GM18909 (cell line): ENCODE measurements around the gene POC1B.

ENCODE experiments used
- ATAC-seq: cut with Tn5 transposase; IDR thresholded peaks from one replicate; pipeline ENCODE4 v1.9.1; 2021; ENCODE audit warnings: mild to moderate bottlenecking; ENCODE audit not compliant: unreplicated experiment, poor library complexity

The POC1B gene

DNA sequence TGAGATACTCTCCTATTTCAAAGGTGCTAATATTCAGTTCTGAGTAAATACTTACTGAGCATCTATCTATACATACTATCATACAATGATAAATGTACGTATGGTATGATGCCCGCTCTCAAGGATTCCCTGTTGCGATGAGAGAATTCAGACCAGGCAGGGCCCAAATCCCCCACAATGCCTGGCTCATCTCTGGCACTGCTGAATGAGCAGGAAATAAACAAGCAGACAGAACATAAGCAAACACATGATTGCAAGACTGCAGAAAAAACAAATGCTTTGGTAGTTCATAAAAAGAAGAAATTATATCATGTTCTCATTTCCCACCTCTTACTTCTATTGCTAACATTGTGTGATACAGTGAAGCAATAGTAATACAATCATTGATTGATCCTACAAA is 96.3 kb downstream of the POC1B start:
- ATAC-seq = no peak

GRCh38 chr12:89427508-89428156 is 98.2 kb downstream of the POC1B start:
- peak; percentile 97 for ATAC-seq

- ATAC-seq = no peak
Observed at GRCh38 chr12:89424846-89425245, 101.0 kb downstream of the POC1B start.

DNA sequence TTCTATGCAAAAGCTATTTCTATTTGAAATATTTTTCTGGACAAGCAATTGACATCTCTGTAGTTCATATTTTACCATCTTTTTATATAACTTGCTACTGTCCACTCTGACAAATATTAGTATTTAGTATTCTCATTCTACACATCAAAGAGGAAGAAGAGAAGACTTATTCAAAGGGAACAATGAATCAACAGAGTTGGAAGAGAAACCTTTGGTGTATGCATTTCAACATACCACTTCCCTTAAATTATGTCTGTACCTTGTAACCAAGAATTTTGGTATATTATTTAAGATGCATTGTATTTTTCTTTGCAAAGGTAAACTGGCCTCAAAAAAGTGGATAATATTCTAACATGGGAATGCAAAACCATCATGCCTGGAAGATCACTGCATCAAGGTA is 101.5 kb downstream of the POC1B start:
- ATAC-seq = no peak

- ATAC-seq = no peak
Observed at GRCh38 chr12:89421092-89421835, 104.6 kb downstream of the POC1B start.

DNA sequence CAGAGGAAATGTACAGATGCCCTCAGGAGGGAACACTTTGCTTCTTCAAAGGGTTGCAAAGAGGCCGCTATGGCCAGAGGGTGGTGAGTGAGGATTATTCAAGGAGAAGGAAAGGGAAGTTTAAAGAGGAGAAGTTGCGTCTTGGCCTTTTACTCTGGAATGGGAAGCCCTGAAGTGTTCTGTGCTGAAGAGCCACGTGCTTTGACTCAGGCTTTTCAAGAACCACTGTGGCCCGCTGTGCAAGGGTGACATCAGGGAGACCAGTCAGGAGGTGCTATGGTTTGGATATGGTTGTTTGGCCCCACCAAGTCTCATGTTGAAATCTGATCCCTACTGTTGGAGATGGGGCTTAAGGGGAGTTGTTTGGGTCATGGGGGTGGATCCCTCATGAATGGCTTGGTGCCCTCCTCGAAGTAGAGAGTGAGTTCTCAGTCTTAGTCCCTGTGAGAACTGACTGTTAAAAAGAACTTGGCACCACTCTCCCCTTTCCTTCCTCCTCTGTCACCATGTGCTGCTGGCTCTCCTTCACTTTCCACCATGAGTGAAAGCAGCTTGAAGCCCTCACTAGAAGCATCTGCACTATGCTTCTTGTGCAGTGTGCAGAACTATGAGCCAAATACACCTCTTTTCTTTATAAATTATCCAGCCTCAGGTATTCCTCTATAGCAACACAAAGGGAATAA is 107.5 kb downstream of the POC1B start:
- ATAC-seq = no peak

DNA sequence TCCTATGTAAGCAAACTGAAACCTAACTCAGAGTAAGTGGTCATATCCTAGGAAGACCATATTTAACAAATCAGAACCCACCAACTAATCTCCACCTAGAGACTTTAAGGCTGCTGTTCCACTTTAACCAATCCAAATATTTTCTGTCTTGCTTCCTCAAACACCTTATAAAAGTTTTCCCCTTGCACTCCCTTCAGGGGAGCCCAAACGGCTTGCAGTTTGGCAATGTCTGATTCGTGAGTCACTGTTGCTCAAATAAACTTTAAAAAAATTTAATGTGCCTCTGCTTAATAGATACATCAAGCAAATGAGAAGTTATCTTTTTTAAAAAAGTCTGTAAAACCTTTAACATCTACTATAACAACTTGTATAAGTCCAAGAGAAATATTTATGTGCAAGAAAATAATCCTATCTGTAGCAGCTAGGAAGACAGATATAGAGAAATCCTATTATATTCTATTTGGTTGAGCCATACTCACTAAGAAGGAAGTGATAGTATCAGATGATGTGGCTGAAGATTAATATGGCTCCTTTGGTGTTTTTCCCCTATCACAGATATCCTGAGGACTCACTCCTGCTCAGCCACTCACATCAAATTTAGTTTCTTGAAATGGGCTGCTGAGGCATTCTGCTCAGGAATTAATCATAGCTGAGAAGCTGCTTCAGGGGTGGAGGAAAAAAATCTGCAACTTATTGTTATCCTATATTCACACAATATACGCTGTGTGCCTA is 108.4 kb downstream of the POC1B start:
- no peak for ATAC-seq

DNA sequence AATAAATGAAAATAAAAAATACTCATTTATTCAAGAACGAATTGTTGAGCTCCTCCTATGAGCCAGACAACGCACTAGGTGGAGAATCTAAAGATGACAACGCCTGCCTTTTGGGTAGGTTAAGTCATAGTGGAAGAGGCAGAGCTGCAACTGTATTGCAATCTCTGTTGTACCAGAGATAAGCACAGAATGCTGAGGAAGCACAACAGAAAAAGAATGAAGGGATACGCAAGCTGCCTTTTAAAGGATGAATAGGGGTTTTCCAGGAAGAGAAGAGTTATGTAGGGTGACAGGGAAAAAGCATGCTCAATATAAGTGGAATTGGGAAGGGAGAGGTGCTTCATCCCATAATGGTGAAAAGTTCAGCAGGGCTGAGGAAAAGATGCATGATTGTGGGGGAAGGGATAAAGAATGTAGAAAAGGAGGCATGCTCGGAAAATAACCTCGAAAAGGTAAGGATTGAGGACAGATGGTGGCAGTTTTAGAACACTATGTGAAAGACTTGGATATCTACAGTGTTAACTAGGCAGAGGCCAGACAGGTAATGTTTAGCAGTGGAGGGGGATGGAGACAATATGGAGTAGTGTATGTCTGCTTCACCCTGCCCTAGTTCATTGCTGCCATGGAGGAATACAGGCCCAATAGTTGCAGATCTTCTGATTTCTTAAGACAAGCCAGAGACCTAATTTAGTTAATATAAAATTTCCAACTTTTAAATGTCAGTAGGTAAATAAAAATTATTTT is 109.6 kb downstream of the POC1B start:
- no peak for ATAC-seq

GRCh38 chr12:89414851-89415250 is 111.0 kb downstream of the POC1B start:
- ATAC-seq = no peak

DNA sequence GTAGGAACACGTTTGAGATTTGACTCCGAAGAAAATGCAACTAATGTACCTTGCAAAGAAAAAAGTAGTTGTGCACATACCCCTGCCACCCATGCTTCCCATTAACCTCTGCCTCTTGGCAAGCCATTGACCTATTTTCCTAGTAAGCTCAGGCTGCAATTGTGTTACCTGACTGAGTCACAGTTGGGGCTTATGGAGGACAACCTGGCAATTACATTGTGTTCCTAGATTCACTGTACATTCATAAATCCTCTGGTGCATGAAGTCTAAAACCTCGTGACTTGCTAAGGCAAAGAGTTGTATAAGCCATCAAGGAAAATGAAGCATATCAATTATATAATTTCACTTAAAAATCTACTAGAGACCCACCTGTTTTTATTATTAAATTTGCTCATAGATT is 111.5 kb downstream of the POC1B start:
- ATAC-seq = no peak

GRCh38 chr12:89413234-89413633 is 112.6 kb downstream of the POC1B start:
- ATAC-seq = no peak

- no peak for ATAC-seq
Observed at GRCh38 chr12:89412665-89413064, 113.2 kb downstream of the POC1B start.

- no peak for ATAC-seq
Observed at GRCh38 chr12:89411846-89412245, 114.0 kb downstream of the POC1B start.

DNA sequence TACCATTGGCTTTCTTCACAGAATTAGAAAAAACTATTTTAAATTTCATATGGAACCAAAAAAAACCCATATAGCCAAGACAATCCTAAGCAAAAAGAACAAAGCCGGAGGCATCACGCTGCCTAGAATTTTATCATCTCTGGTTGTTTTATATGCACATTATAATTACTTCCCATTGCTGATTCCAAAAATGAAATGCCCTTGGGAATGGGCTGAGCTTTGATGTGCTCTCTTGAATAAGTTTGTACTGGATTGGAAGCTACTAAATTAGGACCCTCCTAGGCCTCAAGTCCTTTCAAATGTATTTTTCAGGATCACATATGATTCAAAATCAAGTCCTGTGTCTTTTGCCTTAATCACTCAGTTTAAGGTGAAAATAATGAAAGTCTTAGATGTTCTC is 114.6 kb downstream of the POC1B start:
- ATAC-seq = no peak

DNA sequence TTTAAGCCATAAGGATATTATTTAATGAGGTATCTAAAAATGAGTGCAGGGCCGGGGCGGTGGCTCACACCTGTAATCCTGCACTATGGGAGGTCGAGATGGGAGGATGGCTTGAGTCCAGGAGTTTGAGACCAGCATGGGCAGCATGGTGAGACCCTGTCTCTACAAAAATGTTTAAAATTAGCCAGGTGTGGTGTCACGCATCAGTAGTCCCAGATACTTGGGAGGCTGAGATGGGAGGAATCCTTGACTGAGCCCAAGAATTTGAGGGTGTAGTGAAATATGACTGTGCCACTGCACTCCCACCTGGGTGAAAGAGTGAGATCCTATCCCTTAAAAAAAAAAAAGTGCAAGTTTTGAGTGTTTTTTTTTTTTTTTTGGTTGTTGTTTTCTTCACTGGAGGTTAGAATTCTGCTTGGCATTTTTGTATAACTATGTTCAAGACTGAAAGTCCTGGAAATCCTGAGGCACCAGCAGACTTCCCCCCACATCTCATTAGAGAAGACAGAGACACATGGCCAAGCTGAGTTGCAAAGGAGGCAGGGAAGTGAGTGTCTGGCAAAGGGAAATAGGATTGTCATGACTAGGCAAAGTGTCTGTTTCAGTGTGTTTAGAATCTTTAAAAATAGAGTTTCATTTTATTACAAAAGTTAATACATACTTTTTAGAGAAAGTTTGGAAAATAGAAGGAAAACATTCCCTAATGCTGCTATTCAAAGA is 120.1 kb downstream of the POC1B start:
- no peak for ATAC-seq

DNA sequence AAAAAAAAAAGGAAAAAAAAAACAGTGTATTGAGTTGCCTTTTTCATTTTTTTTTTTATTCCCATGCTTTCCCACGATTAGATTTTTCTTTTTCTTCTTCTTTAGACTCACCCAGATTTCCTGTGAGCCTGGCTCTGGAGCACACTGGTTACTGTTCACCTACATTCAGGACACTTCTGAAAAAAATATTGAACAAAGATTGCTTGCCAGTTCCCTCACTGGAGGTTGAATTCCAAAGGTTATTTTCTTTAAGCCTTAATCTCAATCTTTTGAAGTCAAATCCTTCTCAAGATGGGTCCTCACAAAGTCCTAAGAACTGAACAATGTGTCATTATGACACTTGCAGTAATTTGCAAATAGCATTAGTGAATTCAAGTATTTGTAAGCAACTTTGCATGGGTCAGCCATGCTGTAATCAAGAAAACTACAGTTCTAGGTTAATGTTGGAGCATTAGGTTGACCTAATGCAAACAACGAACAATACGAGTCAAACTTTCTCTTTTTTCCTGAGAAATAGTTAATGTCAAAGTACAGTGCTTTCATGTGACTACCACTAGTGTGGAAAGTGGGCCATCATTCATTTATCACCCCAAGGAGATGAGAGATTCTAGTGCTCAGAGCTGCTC is 124.3 kb downstream of the POC1B start:
- ATAC-seq = no peak

DNA sequence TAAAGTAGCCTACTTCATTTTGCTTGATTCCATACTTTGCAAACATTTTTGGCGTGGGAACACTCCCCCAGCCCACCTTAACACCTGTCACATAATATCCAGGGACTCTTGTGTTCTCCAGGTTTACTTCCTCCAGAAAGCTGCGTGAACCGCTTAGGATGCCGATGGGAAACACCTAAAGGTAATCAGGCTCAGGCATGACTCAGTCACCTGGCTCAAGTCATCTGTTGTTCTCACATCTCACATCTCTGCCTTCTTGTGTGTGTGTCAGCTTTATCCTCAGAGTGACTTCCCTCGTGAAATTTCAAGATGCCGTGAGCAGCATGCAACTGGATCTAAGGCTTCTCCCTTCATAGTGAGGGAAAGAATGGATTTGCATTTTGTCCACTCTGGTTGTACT is 125.4 kb downstream of the POC1B start:
- no peak for ATAC-seq

- ATAC-seq = no peak
Observed at GRCh38 chr12:89395712-89396111, 130.1 kb downstream of the POC1B start.

DNA sequence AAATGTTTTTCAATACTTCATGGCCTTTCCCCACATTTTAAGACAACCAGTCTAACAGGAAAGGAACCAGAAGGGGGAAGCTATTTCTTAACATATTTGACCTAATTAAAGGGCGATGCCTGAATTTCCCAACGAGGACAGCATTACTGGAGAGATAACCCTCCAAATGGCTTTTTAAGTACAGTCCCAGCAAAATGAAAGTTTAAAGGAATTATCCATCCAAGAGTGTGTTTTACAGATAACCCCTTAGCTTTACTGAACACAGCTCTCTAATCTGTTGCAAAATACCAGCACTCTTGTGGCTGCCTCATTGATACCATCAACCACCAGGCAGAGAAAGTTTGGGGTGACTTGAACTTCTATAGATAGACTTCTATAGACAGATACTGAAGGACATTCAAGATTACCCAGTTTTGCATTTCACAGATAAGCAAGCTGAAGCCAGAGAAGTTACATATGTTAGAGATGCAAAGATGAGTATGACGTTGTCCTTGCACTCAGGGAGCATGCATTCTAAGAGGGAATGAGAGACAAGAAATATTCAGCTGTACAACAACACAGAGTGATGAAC is 132.2 kb downstream of the POC1B start:
- no peak for ATAC-seq
